ENCODE results near the gene SMIM21.

The SMIM21 gene

DNA sequence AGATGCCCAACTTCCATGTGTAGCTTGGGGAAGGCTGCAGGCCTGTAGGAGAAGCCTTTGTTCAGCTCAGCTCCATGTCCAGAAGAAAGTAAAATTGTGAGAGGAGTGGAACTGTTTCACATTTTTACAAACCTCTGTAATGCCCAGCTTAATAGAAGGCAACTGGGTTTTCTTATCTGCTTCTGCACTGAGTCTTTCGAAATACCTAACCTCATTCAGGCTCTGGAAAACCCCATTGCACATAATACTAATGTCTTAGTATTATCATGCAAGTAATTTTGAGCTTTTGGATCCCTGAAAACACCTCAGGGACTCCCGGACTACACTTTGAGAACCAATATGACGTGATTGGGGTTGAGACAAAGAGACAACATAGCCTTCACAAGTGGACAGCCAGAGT, 5.8 kb downstream of the SMIM21 start:
- DNase-seq, result no peak

DNA sequence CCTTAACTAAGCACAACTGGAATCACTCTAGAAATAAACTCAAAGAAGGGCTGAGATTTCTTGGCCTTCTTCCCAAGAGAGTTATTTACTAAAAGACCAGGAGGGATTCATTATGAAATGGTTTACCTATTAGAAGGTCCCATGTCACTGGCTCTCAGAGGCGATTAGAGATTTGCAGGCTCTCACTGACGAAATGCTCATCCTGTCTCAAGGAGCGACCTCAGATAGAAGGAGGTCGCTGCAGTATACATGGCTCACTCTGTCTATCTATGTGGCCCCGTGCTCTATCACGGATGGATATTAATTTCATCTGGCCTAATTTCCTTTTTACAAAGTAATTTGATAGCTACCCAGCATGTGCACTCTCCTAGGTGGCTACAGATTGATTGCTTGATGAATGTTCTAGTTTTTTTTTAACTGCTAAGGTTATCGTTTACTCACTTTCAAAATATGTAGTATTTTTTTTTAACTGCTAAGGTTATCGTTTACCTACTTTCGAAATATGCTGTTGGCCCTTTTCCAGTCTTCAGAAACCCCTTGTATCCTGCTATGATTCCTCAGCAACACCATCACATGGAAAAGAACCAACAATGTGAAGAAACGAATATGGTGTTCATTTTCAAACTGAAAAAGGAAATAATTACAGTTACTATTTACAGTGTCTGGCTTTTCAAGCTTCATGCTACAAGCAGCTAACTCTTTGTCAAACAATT, 9.1 kb downstream of the SMIM21 start:
- no peak for DNase-seq

DNA sequence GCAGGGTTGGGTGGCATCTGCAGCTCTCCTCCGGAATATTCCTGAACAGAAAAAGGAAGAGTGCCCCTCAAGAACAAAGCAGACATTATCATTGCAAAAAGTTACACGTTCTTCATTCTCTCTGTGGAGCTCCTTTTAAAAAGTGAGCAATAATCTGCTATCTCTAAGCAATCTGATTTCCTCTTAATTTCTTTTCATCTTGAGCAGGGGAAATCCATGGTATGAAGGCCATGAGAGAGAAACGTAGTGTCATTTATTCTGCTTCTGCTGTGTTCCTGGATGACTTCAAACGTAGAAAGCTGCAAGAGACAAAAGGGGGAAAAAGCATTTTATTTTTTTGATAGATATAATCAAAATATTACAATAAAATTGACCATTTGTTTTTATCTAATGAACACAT, 16.9 kb downstream of the SMIM21 start:
- no peak for DNase-seq

DNA sequence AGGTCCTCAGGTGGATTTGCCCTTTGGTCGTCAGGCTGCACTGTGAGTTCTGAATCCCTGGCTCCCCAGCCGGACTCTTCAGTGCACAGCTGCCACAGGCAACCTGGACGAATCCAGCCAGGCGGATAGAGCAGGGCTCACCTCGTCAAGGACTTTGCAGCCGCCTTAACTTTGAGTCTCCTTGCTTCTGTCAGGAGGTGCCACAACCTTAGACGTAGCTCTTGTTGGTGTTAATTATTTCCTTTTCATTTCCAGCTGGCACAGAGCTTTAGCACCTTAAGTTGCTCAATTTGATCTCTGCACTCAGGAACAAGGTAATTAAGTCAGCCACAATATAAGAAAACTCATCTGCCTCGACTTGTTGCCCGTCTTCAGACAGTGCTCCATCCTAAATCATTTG, 17.7 kb downstream of the SMIM21 start:
- no peak for DNase-seq

- DNase-seq, result no peak
Measured at GRCh38 chr18:75408554-75409506, 18.7 kb downstream of the SMIM21 start.

- no peak for DNase-seq
Measured at GRCh38 chr18:75407468-75408437, 19.8 kb downstream of the SMIM21 start.

- DNase-seq, result no peak
Measured at GRCh38 chr18:75406491-75407445, 20.7 kb downstream of the SMIM21 start.

GRCh38 chr18:75405351-75405750, 22.2 kb downstream of the SMIM21 start:
- DNase-seq, result no peak

DNA sequence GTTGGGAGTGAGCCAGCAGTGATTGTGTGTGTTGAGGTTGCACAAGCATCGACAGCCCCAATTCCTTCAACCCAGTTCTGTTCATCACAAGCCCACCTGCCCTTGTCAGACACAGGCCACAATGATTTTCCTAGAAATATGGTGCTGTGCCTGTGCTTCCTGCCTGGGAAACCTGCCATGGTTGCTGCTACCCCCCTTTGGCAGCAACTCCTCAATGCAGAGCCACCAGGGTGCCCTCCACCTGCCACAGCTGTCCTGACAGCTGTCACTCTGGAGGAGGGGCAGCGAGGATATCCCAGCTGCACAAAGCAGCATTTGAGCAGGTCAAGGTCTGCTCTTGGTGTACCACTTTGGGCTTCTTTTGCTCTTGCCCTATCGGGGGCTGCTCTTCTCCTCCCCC, 27.1 kb downstream of the SMIM21 start:
- DNase-seq, result no peak

DNA sequence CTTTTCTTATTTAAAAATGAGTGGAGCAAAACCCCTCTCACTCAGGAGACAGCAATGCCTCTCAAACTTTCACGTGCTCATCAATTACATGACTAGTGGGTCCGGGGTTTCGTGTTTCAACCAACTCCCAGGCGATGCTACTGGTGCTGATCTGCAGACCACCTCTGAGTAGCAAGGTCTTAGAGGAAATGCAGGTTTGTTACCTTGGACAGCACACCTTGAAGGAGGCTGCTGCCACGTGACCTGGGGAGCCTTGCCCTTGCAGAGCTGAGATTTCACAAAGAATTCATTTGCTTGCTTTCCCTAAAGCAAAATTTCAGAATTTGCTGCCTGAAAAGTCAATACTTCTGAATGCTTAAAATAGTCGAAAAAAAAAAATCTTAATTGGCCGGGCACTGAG, 32.4 kb downstream of the SMIM21 start:
- no peak for DNase-seq

DNA sequence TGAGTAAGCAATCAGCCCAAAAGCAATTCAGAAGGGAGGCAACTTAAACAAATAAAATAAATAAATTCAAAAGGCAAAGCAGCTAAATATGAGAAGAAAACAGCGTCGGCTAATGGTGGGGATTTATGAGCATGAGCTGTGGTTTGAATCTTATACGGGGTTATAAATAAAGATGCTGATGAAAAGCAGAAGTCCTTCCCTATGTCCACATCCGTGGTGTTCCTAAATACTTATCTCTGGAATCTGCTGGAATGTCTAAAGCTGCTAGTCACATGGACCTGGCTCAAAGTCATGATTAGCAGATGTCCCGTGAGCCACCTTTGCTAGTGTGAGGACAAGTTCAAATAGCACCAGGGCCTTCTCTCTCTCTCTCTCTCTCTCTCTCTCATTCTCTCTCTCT, 33.8 kb downstream of the SMIM21 start:
- DNase-seq, result no peak

DNA sequence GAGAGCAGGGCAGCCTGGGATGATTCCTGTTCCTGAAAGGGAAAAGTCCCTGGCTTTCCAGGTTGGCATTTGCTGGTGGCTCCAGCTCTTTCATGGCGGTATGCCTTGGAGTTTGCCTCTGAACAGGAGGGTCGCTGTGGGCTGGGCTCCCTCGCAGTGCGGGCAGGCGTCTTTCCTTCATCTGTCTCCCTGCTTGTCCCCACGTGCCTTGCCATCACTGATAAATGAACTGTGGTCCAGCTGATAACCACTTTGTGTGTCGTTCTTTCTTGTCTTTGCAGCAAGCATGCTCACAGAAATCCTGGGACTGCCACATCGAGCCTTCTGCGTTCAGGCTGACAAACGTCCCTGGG, 35.3 kb downstream of the SMIM21 start:
- DNase-seq, result no peak

GRCh38 chr18:75391279-75392225, 36.0 kb downstream of the SMIM21 start:
- DNase-seq, result peak; percentile 38

- no peak for DNase-seq
Measured at GRCh38 chr18:75390854-75391253, 36.6 kb downstream of the SMIM21 start.

- no peak for DNase-seq
Measured at GRCh38 chr18:75384144-75384543, 43.4 kb downstream of the SMIM21 start.

GRCh38 chr18:75378376-75379315, 48.9 kb downstream of the SMIM21 start:
- no peak for DNase-seq

- no peak for DNase-seq
Measured at GRCh38 chr18:75377926-75378325, 49.6 kb downstream of the SMIM21 start.

DNA sequence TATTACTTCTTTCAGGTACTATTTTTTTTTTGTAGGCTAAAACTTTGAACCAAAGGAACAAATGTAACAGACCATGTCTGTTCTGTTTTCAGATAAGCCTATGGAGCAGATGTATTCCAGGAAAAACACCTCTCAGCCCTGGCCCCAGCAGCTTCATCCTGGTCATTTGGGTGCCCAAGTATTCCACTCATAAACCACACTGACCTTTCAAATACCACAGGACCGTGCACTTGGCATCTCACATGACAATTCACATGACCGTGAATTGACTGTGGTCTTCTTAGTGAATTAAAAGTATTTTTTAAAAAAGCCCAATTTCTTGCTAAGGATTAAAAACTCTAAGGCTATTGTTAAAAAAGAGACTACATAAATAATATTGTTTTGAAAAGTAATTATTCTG, 50.2 kb downstream of the SMIM21 start:
- DNase-seq, result no peak

DNA sequence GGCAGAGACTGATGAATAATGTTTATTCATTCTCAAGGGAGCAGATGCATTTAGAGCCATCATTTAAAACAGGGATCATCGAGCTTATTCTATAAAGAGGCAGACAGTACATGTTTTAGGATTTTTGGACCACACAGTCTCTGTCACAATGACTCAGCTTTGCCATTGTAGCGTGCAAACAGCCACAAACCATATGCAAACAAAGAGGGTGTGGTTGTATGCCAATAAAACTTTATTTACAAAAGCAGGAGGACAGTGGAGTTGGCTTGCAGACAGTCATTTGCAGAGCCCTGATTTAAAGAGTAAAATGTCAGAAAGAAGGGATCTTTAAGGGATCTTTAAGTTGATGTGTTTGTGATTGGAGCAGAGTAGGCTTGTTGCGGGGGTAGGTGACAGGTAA, 51.5 kb downstream of the SMIM21 start:
- DNase-seq, result peak; percentile 9

GRCh38 chr18:75375341-75375740, 52.2 kb downstream of the SMIM21 start:
- no peak for DNase-seq

All from NCI-H774 (cell line).